ENCODE measurements around the gene NFKBIL1.

The NFKBIL1 gene

GRCh38 chr6:31578184-31579118, 31.0 kb downstream of the NFKBIL1 start:
- TF ChIP-seq POLR2AphosphoS5 (IDR thresholded peaks at IDR 0.05; ENCODE audit: low read depth, low read length) (peak; percentile 72; the same call in 1 of the 2 replicates), SPI1 (IDR thresholded peaks at IDR 0.05; ENCODE audit: low read depth, low read length) (no peak), POLR2A (IDR thresholded peaks at IDR 0.05; ENCODE audit: low read depth, low read length) (peak; percentile 62; the same call in 1 of the 2 replicates)
- FAIRE-seq (peak; percentile 20), DNase-seq (ENCODE audit: insufficient read length, low spot score) (no peak)

GRCh38 chr6:31579119-31579505, 31.7 kb downstream of the NFKBIL1 start:
- DNase-seq (ENCODE audit: insufficient read length, low spot score) (no peak), FAIRE-seq (no peak)
- TF ChIP-seq POLR2A (IDR thresholded peaks at IDR 0.05; ENCODE audit: low read depth, low read length): no peak
- no peak for TF ChIP-seq SPI1 (IDR thresholded peaks at IDR 0.05; ENCODE audit: low read depth, low read length)
- no peak for TF ChIP-seq PAX5 (IDR thresholded peaks at IDR 0.05; ENCODE audit: insufficient read depth, low read length, severe bottlenecking)

GRCh38 chr6:31579546-31580437, 32.4 kb downstream of the NFKBIL1 start:
- no peak for DNase-seq (ENCODE audit: insufficient read length, low spot score)
- FAIRE-seq: peak; percentile 9
- TF ChIP-seq TAF1 (IDR thresholded peaks at IDR 0.05; ENCODE audit: low read depth, low read length): no peak
- peak; percentile 31; the same call in 1 of the 2 replicates for TF ChIP-seq POLR2AphosphoS5 (IDR thresholded peaks at IDR 0.05; ENCODE audit: low read depth, low read length)
- TF ChIP-seq POU2F2 (IDR thresholded peaks at IDR 0.05; ENCODE audit: low read depth, low read length): no peak
- TF ChIP-seq SPI1 (IDR thresholded peaks at IDR 0.05; ENCODE audit: low read depth, low read length): no peak
- TF ChIP-seq POLR2A (IDR thresholded peaks at IDR 0.05; ENCODE audit: low read depth, low read length): peak; percentile 17; the same call in 1 of the 2 replicates

GRCh38 chr6:31580438-31580740, 33.0 kb downstream of the NFKBIL1 start:
- FAIRE-seq (no peak), DNase-seq (ENCODE audit: insufficient read length, low spot score) (no peak)
- TF ChIP-seq TAF1 (IDR thresholded peaks at IDR 0.05; ENCODE audit: low read depth, low read length): no peak
- TF ChIP-seq SPI1 (IDR thresholded peaks at IDR 0.05; ENCODE audit: low read depth, low read length): no peak
- TF ChIP-seq POLR2A (IDR thresholded peaks at IDR 0.05; ENCODE audit: low read depth, low read length): no peak
- TF ChIP-seq POU2F2 (IDR thresholded peaks at IDR 0.05; ENCODE audit: low read depth, low read length): no peak
- no peak for TF ChIP-seq PAX5 (IDR thresholded peaks at IDR 0.05; ENCODE audit: insufficient read depth, low read length, severe bottlenecking)
- TF ChIP-seq POLR2AphosphoS5 (IDR thresholded peaks at IDR 0.05; ENCODE audit: low read depth, low read length): no peak

- FAIRE-seq: peak; percentile 89
- TF ChIP-seq POLR2AphosphoS5 (IDR thresholded peaks at IDR 0.05; ENCODE audit: low read depth, low read length) (0 out of 2 replicates have a peak, but pooled peaks have one; percentile 53), TAF1 (IDR thresholded peaks at IDR 0.05; ENCODE audit: low read depth, low read length) (no peak), POU2F2 (IDR thresholded peaks at IDR 0.05; ENCODE audit: low read depth, low read length) (peak; percentile 61; the same call in 1 of the 2 replicates), SPI1 (IDR thresholded peaks at IDR 0.05; ENCODE audit: low read depth, low read length) (no peak), PAX5 (IDR thresholded peaks at IDR 0.05; ENCODE audit: insufficient read depth, low read length, severe bottlenecking) (peak; percentile 98), POLR2A (IDR thresholded peaks at IDR 0.05; ENCODE audit: low read depth, low read length) (no peak)
- DNase-seq (ENCODE audit: insufficient read length, low spot score): peak; percentile 79
These were observed 33.5 kb downstream of the NFKBIL1 start for GRCh38 chr6:31580807-31581433.

GRCh38 chr6:31581434-31582229, 34.2 kb downstream of the NFKBIL1 start:
- FAIRE-seq (peak; percentile 62), DNase-seq (ENCODE audit: insufficient read length, low spot score) (no peak)
- TF ChIP-seq SPI1 (IDR thresholded peaks at IDR 0.05; ENCODE audit: low read depth, low read length) (no peak), TAF1 (IDR thresholded peaks at IDR 0.05; ENCODE audit: low read depth, low read length) (no peak), PAX5 (IDR thresholded peaks at IDR 0.05; ENCODE audit: insufficient read depth, low read length, severe bottlenecking) (no peak), POLR2AphosphoS5 (IDR thresholded peaks at IDR 0.05; ENCODE audit: low read depth, low read length) (no peak), POLR2A (IDR thresholded peaks at IDR 0.05; ENCODE audit: low read depth, low read length) (no peak), POU2F2 (IDR thresholded peaks at IDR 0.05; ENCODE audit: low read depth, low read length) (no peak)

GRCh38 chr6:31582230-31582643, 34.8 kb downstream of the NFKBIL1 start, which contains the start of gene LTB:
LTB (minus strand) TSS chr6:31582424; CDS start chr6:31582417, 7 bp downstream.
- peak; percentile 66 for FAIRE-seq
- no peak for DNase-seq (ENCODE audit: insufficient read length, low spot score)
- TF ChIP-seq POLR2A (IDR thresholded peaks at IDR 0.05; ENCODE audit: low read depth, low read length) (peak; percentile 47; the same call in 1 of the 2 replicates), SPI1 (IDR thresholded peaks at IDR 0.05; ENCODE audit: low read depth, low read length) (no peak), POU2F2 (IDR thresholded peaks at IDR 0.05; ENCODE audit: low read depth, low read length) (no peak), POLR2AphosphoS5 (IDR thresholded peaks at IDR 0.05; ENCODE audit: low read depth, low read length) (peak; percentile 64; the same call in 1 of the 2 replicates), TAF1 (IDR thresholded peaks at IDR 0.05; ENCODE audit: low read depth, low read length) (no peak), PAX5 (IDR thresholded peaks at IDR 0.05; ENCODE audit: insufficient read depth, low read length, severe bottlenecking) (no peak)

- DNase-seq (ENCODE audit: insufficient read length, low spot score) (no peak), FAIRE-seq (peak; percentile 87)
- TF ChIP-seq TAF1 (IDR thresholded peaks at IDR 0.05; ENCODE audit: low read depth, low read length): no peak
- TF ChIP-seq POLR2A (IDR thresholded peaks at IDR 0.05; ENCODE audit: low read depth, low read length): no peak
- no peak for TF ChIP-seq PAX5 (IDR thresholded peaks at IDR 0.05; ENCODE audit: insufficient read depth, low read length, severe bottlenecking)
- no peak for TF ChIP-seq SPI1 (IDR thresholded peaks at IDR 0.05; ENCODE audit: low read depth, low read length)
These were observed 38.1 kb downstream of the NFKBIL1 start for GRCh38 chr6:31585491-31585890.

Measured in GM12891 (cell line).